ENCODE data around the gene GDA.

The GDA gene

GRCh38 chr9:72149231-72149975 is at the start of gene GDA:
Gene GDA, plus strand, starts transcription at chr9:72149440. Its CDS starts 120 bp downstream, at chr9:72149560.
- TF ChIP-seq, protein P1, sequence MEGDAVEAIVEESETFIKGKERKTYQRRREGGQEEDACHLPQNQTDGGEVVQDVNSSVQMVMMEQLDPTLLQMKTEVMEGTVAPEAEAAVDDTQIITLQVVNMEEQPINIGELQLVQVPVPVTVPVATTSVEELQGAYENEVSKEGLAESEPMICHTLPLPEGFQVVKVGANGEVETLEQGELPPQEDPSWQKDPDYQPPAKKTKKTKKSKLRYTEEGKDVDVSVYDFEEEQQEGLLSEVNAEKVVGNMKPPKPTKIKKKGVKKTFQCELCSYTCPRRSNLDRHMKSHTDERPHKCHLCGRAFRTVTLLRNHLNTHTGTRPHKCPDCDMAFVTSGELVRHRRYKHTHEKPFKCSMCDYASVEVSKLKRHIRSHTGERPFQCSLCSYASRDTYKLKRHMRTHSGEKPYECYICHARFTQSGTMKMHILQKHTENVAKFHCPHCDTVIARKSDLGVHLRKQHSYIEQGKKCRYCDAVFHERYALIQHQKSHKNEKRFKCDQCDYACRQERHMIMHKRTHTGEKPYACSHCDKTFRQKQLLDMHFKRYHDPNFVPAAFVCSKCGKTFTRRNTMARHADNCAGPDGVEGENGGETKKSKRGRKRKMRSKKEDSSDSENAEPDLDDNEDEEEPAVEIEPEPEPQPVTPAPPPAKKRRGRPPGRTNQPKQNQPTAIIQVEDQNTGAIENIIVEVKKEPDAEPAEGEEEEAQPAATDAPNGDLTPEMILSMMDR (IDR thresholded peaks at IDR 0.05; ENCODE audit: poor library complexity, severe bottlenecking) = peak; percentile 17
- peak; percentile 52 for DNase-seq (ENCODE audit: low spot score)
- Histone ChIP-seq H3K27me3 (ENCODE audit: insufficient read depth, poor library complexity, severe bottlenecking) (no peaks in the 10 kb centered on the region), H3K27ac (ENCODE audit: poor library complexity, severe bottlenecking) (no peak within 1 kb of the TSS), H3K4me1 (ENCODE audit: insufficient read depth, poor library complexity, severe bottlenecking) (peaks cover under 1% of the 10 kb centered on the region), H3K9me3 (ENCODE audit: severe bottlenecking) (no peaks in the 10 kb centered on the region), H3K4me3 (ENCODE audit: severe bottlenecking) (peak within 1 kb of the TSS; percentile 23), H3K36me3 (ENCODE audit: low read depth) (no peaks in the 10 kb centered on the region)
- peak; percentile 78 for ATAC-seq (ENCODE audit: low read depth)

- H3K27me3 ChIP-seq (ENCODE audit: insufficient read depth, poor library complexity, severe bottlenecking) = no peaks in the 10 kb centered on the region
- no peak for DNase-seq (ENCODE audit: low spot score)
- H3K4me3 ChIP-seq (ENCODE audit: severe bottlenecking) = no peak overlapping the region
- H3K27ac ChIP-seq (ENCODE audit: poor library complexity, severe bottlenecking) = no peak overlapping the region
- H3K9me3 ChIP-seq (ENCODE audit: severe bottlenecking) = no peaks in the 10 kb centered on the region
- no peaks in the 10 kb centered on the region for H3K36me3 ChIP-seq (ENCODE audit: low read depth)
- H3K4me1 ChIP-seq (ENCODE audit: insufficient read depth, poor library complexity, severe bottlenecking) = no peaks in the 10 kb centered on the region
- TF ChIP-seq, protein P1 (IDR thresholded peaks at IDR 0.05; ENCODE audit: poor library complexity, severe bottlenecking) = no peak
- no peak for ATAC-seq (ENCODE audit: low read depth)
Measured at GRCh38 chr9:72102520-72102919, 46.7 kb upstream of the GDA start.

DNA sequence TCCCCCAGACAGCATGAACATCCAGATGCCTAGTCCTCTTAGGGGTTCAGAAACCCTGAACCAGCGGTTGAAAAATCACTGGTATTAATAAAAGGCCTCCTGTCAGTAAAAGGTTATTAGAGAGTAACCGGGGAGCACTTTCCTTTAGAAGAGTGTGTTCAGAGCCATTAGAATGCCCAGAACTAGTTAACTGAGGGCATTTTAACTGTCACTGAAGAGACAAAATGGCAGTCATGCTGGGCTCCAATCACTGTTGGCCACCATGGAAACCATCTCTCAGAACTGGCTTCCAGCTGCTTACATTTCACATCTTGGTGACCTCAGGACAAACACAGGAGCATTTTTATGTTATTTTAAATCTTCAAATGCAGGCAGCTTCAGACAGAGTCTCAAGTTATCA is 36.2 kb upstream of the GDA start:
- no peak for DNase-seq (ENCODE audit: low spot score)
- Histone ChIP-seq H3K36me3 (ENCODE audit: low read depth) (no peaks in the 10 kb centered on the region), H3K9me3 (ENCODE audit: severe bottlenecking) (no peaks in the 10 kb centered on the region), H3K4me3 (ENCODE audit: severe bottlenecking) (no peak overlapping the region), H3K27me3 (ENCODE audit: insufficient read depth, poor library complexity, severe bottlenecking) (no peaks in the 10 kb centered on the region), H3K4me1 (ENCODE audit: insufficient read depth, poor library complexity, severe bottlenecking) (no peaks in the 10 kb centered on the region), H3K27ac (ENCODE audit: poor library complexity, severe bottlenecking) (no peak overlapping the region)
- TF ChIP-seq, protein P1 (IDR thresholded peaks at IDR 0.05; ENCODE audit: poor library complexity, severe bottlenecking) = no peak
- ATAC-seq (ENCODE audit: low read depth) = no peak

- no peaks in the 10 kb centered on the region for H3K36me3 ChIP-seq (ENCODE audit: low read depth)
- ATAC-seq (ENCODE audit: low read depth) (no peak), DNase-seq (ENCODE audit: low spot score) (no peak)
- TF ChIP-seq, protein P1 (IDR thresholded peaks at IDR 0.05; ENCODE audit: poor library complexity, severe bottlenecking) = no peak
- H3K4me1 ChIP-seq (ENCODE audit: insufficient read depth, poor library complexity, severe bottlenecking) = no peaks in the 10 kb centered on the region
- no peak overlapping the region for H3K27ac ChIP-seq (ENCODE audit: poor library complexity, severe bottlenecking)
- H3K4me3 ChIP-seq (ENCODE audit: severe bottlenecking) = no peak overlapping the region
- no peaks in the 10 kb centered on the region for H3K27me3 ChIP-seq (ENCODE audit: insufficient read depth, poor library complexity, severe bottlenecking)
- H3K9me3 ChIP-seq (ENCODE audit: severe bottlenecking) = no peaks in the 10 kb centered on the region
Measured at GRCh38 chr9:72119853-72120252, 29.4 kb upstream of the GDA start.

GRCh38 chr9:72124947-72125346 is 24.3 kb upstream of the GDA start:
- H3K27me3 ChIP-seq (ENCODE audit: insufficient read depth, poor library complexity, severe bottlenecking) = no peaks in the 10 kb centered on the region
- H3K9me3 ChIP-seq (ENCODE audit: severe bottlenecking) = no peaks in the 10 kb centered on the region
- TF ChIP-seq, protein P1 (IDR thresholded peaks at IDR 0.05; ENCODE audit: poor library complexity, severe bottlenecking) = no peak
- no peak for DNase-seq (ENCODE audit: low spot score)
- H3K4me1 ChIP-seq (ENCODE audit: insufficient read depth, poor library complexity, severe bottlenecking) = no peaks in the 10 kb centered on the region
- no peak overlapping the region for H3K27ac ChIP-seq (ENCODE audit: poor library complexity, severe bottlenecking)
- no peak overlapping the region for H3K4me3 ChIP-seq (ENCODE audit: severe bottlenecking)
- no peak for ATAC-seq (ENCODE audit: low read depth)
- H3K36me3 ChIP-seq (ENCODE audit: low read depth) = no peaks in the 10 kb centered on the region

Measured in RWPE2 (cell line).